Neural progenitor cell (in vitro differentiated cells): ENCODE data around the gene CACNA1C. TPM values are rescaled to one million over a fixed set of nuclear protein-coding genes. Genes with fewer than 3 reads are reported as not detected.

Source experiments
- DNase-seq: peaks from one replicate; pipeline ENCODE4 v3.0.0-alpha.2; 2016; ENCODE audit warnings: low spot score
- H2AFZ ChIP-seq: fragments of 200-600 bp; sonication (generic); replicated peaks from 2 replicates; pipeline ENCODE4 v1.6.1; 2016; ENCODE audit warnings: antibody characterized with exemption
- H3F3A ChIP-seq: fragments of 200-600 bp; sonication (generic); 2 replicates; pipeline ENCODE4 v1.6.1; 2016; ENCODE audit warnings: antibody characterized with exemption, low read depth
- H3K27ac ChIP-seq: fragments of 200-600 bp; sonication (generic); 2 replicates; pipeline ENCODE4 v1.5.1; 2016; ENCODE audit warnings: mild to moderate bottlenecking
- H3K27me3 ChIP-seq: fragments of 200-600 bp; sonication (generic); 2 replicates; pipeline ENCODE4 v1.6.1; 2016; ENCODE audit warnings: mild to moderate bottlenecking, moderate library complexity
- H3K36me3 ChIP-seq: fragments of 200-600 bp; sonication (generic); 2 replicates; pipeline ENCODE4 v1.5.1; 2016
- H3K4me1 ChIP-seq: fragments of 200-600 bp; sonication (generic); 2 replicates; pipeline ENCODE4 v1.6.1; 2016; ENCODE audit warnings: mixed run types
- H3K4me2 ChIP-seq: fragments of 200-600 bp; sonication (generic); 2 replicates; pipeline ENCODE4 v1.6.1; 2016
- H3K4me3 ChIP-seq: fragments of 200-600 bp; sonication (generic); 2 replicates; pipeline ENCODE4 v1.5.1; 2016
- H3K79me2 ChIP-seq: fragments of 200-600 bp; sonication (generic); 2 replicates; pipeline ENCODE4 v1.6.1; 2016; ENCODE audit warnings: low read depth
- H3K9ac ChIP-seq: fragments of 200-600 bp; sonication (generic); 2 replicates; pipeline ENCODE4 v1.6.1; 2016
- H3K9me3 ChIP-seq: fragments of 200-600 bp; sonication (generic); 2 replicates; pipeline ENCODE4 v1.5.1; 2016; ENCODE audit warnings: low read depth
- H4K20me1 ChIP-seq: fragments of 200-600 bp; sonication (generic); 2 replicates; pipeline ENCODE4 v1.6.1; 2016; ENCODE audit warnings: low read depth
- H3K27ac Mint-ChIP-seq: 3 replicates; pipeline ENCODE4 v1.8.0; 2021; ENCODE audit warnings: mixed read lengths
- H3K27me3 Mint-ChIP-seq: 2 replicates; pipeline ENCODE4 v1.8.0; 2022; ENCODE audit warnings: low read depth, mild to moderate bottlenecking, inconsistent platforms, moderate library complexity, mixed read lengths; ENCODE audit not compliant: insufficient read depth
- H3K36me3 Mint-ChIP-seq: 3 replicates; pipeline ENCODE4 v1.8.0; 2021; ENCODE audit warnings: mixed read lengths
- H3K4me1 Mint-ChIP-seq: 3 replicates; pipeline ENCODE4 v1.8.0; 2021; ENCODE audit warnings: mixed read lengths
- H3K4me3 Mint-ChIP-seq: 3 replicates; pipeline ENCODE4 v1.8.0; 2021; ENCODE audit warnings: mild to moderate bottlenecking, moderate library complexity, mixed read lengths
- H3K9me3 Mint-ChIP-seq: 3 replicates; pipeline ENCODE4 v1.8.0; 2020; ENCODE audit warnings: mixed read lengths
- EZH2 ChIP-seq: fragments of 200-600 bp; sonication (generic); IDR thresholded peaks from 2 replicates; pipeline ENCODE4 v1.6.1; 2017; ENCODE audit warnings: antibody characterized with exemption, mild to moderate bottlenecking, moderate library complexity
- EZH2phosphoT487 ChIP-seq: fragments of 200-600 bp; sonication (generic); IDR thresholded peaks from 2 replicates; pipeline ENCODE4 v1.6.1; 2017; ENCODE audit warnings: antibody characterized with exemption
- total RNA-seq: library from RNA; depleted of rRNA; stranded (reverse); fragments of >200 nt; gene quantifications from 2 replicates; pipeline ENCODE4 v1.2.3, GENCODE V29; 2015; ENCODE audit warnings: low replicate concordance
- TF ChIP-seq, protein P1 (sequence below): fragments of 200-600 bp; sonication (generic); IDR thresholded peaks from 2 replicates; pipeline ENCODE4 v1.5.1; 2017; ENCODE audit warnings: antibody characterized with exemption, mild to moderate bottlenecking

The CACNA1C gene
- total RNA-seq, 1 donor from 2014 or later = 2.7 TPM

GRCh38 chr12:2358986-2359658 lies 306.3 kb downstream of the CACNA1C start:
- H3K36me3 ChIP-seq = no peaks in the 10 kb centered on the region
- H3K4me1 ChIP-seq = peaks cover 9% of the 10 kb centered on the region
- no peaks in the 10 kb centered on the region for H3K27me3 ChIP-seq
- H3K4me3 Mint-ChIP-seq = no peak overlapping the region
- TF ChIP-seq EZH2phosphoT487 (no peak), EZH2 (no peak)
- TF ChIP-seq, protein P1, sequence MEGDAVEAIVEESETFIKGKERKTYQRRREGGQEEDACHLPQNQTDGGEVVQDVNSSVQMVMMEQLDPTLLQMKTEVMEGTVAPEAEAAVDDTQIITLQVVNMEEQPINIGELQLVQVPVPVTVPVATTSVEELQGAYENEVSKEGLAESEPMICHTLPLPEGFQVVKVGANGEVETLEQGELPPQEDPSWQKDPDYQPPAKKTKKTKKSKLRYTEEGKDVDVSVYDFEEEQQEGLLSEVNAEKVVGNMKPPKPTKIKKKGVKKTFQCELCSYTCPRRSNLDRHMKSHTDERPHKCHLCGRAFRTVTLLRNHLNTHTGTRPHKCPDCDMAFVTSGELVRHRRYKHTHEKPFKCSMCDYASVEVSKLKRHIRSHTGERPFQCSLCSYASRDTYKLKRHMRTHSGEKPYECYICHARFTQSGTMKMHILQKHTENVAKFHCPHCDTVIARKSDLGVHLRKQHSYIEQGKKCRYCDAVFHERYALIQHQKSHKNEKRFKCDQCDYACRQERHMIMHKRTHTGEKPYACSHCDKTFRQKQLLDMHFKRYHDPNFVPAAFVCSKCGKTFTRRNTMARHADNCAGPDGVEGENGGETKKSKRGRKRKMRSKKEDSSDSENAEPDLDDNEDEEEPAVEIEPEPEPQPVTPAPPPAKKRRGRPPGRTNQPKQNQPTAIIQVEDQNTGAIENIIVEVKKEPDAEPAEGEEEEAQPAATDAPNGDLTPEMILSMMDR = no peak
- H3K9me3 Mint-ChIP-seq = no peaks in the 10 kb centered on the region
- no peaks in the 10 kb centered on the region for H3K79me2 ChIP-seq
- H3K4me3 ChIP-seq = no peak overlapping the region
- no peaks in the 10 kb centered on the region for H3F3A ChIP-seq
- peak overlapping the region; percentile 44 for H2AFZ ChIP-seq
- H3K4me2 ChIP-seq = no peak overlapping the region
- H3K36me3 Mint-ChIP-seq = no peaks in the 10 kb centered on the region
- no peaks in the 10 kb centered on the region for H3K9me3 ChIP-seq
- DNase-seq = no peak
- no peak overlapping the region for H3K27ac ChIP-seq
- no peaks in the 10 kb centered on the region for H4K20me1 ChIP-seq
- H3K27ac Mint-ChIP-seq = peak overlapping the region; percentile 8
- H3K27me3 Mint-ChIP-seq = peaks cover 5% of the 10 kb centered on the region
- H3K9ac ChIP-seq = no peak overlapping the region
- H3K4me1 Mint-ChIP-seq = peaks cover 32% of the 10 kb centered on the region

DNA sequence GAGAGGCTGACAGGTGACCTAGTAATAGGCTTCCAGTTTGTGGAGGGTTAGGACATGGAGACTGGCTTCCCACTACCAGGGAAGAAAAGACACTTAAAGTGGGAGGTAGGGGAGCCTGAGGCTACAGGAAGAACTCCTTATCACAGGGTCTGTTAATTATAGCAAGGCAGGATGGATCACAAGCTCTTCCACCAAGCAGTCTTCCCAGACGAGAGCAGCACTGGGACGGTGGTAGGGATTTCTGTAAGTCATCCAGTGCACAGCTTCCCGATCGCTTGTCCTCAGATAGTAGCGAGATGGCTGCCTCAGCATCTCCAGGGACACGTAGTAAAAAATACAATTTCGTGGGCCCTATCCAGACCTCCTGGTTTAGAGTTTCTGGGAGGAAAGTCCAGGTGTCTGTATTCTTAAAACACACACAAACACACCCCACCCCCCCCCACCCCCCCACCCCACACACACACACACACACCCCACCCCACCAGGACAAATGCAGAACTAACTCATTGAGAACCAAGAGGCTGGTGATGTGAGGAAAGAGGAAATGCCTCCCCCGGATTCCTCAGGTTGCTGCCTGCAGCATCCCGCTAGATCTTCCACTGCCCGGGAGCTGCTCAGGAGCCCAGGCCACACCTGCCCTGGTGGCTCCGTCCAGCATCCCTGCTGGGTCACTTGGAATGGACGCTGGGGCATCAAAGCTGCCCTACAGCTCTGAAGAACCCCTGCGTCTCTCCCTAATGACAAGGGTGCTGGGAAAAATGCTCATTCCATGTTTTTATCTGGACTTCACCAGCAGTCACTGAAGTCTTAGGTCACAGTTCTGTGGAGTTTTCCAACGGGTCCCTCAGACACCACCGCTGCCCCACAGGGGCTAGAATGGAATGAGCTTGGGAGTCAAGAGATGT lies 307.2 kb downstream of the CACNA1C start:
- Histone ChIP-seq H3K36me3 (no peaks in the 10 kb centered on the region), H3K9me3 (no peaks in the 10 kb centered on the region), H2AFZ (no peak overlapping the region), H3K4me3 (no peak overlapping the region), H3K4me2 (no peak overlapping the region), H3K4me1 (peaks cover 6% of the 10 kb centered on the region), H3F3A (no peaks in the 10 kb centered on the region), H3K79me2 (no peaks in the 10 kb centered on the region), H3K27me3 (no peaks in the 10 kb centered on the region), H3K9ac (no peak overlapping the region), H4K20me1 (no peaks in the 10 kb centered on the region), H3K27ac (no peak overlapping the region)
- H3K36me3 Mint-ChIP-seq = no peaks in the 10 kb centered on the region
- TF ChIP-seq EZH2phosphoT487 (no peak), EZH2 (no peak)
- TF ChIP-seq, protein P1 = no peak
- DNase-seq = no peak
- H3K27me3 Mint-ChIP-seq = peaks cover 5% of the 10 kb centered on the region
- no peaks in the 10 kb centered on the region for H3K9me3 Mint-ChIP-seq
- H3K4me1 Mint-ChIP-seq = peaks cover 23% of the 10 kb centered on the region
- H3K4me3 Mint-ChIP-seq = no peak overlapping the region
- H3K27ac Mint-ChIP-seq = peak overlapping the region; percentile 8

- DNase-seq = no peak
- no peak overlapping the region for H3K4me3 Mint-ChIP-seq
- no peaks in the 10 kb centered on the region for H3K36me3 ChIP-seq
- H2AFZ ChIP-seq = no peak overlapping the region
- no peak overlapping the region for H3K9ac ChIP-seq
- H3F3A ChIP-seq = no peaks in the 10 kb centered on the region
- no peaks in the 10 kb centered on the region for H3K9me3 Mint-ChIP-seq
- no peak overlapping the region for H3K27ac Mint-ChIP-seq
- H3K4me2 ChIP-seq = no peak overlapping the region
- H3K27me3 ChIP-seq = no peaks in the 10 kb centered on the region
- H3K4me1 ChIP-seq = peaks cover 8% of the 10 kb centered on the region
- no peak overlapping the region for H3K4me3 ChIP-seq
- H3K27ac ChIP-seq = no peak overlapping the region
- no peaks in the 10 kb centered on the region for H3K79me2 ChIP-seq
- no peak for TF ChIP-seq EZH2
- TF ChIP-seq, protein P1 = peak; percentile 39
- H4K20me1 ChIP-seq = no peaks in the 10 kb centered on the region
- H3K36me3 Mint-ChIP-seq = no peaks in the 10 kb centered on the region
- peaks cover 20% of the 10 kb centered on the region for H3K4me1 Mint-ChIP-seq
- H3K27me3 Mint-ChIP-seq = peaks cover 5% of the 10 kb centered on the region
- H3K9me3 ChIP-seq = no peaks in the 10 kb centered on the region
Measured at GRCh38 chr12:2360630-2361170, 307.9 kb downstream of the CACNA1C start.
